ENCODE data around the gene CENPC.
"Not testable (repeated sequence)": the region's sequence is repeated elsewhere in the genome, so short reads cannot be mapped to it uniquely, and the experiment has no call there.

The CENPC gene

DNA sequence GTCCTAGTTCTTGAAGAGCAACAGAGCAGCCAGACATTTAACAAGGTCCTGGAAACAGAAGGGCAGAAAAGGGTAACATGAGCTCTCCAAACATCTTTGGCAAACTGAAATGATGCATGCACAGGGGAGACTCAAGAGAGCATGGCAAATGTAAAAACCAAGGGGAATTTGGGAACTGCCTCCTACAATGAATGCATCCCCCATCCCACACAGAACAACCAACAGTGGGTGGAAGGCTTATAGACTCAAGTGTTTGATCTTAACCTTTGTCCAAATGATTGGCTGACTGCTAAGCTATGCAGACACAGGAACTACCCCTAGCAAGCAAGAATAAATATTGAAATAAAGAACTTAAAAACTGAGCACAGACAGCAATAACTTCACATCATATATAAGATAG is 74.4 kb downstream of the CENPC start:
- DNase-seq (ENCODE audit: extremely low read depth in 1 of 2, low read depth in 1 of 2): no peak

GRCh38 chr4:67468830-67469229 is 76.5 kb downstream of the CENPC start:
- no peak for DNase-seq (ENCODE audit: extremely low read depth in 1 of 2, low read depth in 1 of 2)

- DNase-seq (ENCODE audit: extremely low read depth in 1 of 2, low read depth in 1 of 2): no peak
Observed at GRCh38 chr4:67466751-67467150, 78.6 kb downstream of the CENPC start.

GRCh38 chr4:67465763-67466052 is 79.6 kb downstream of the CENPC start:
- no peak for DNase-seq (ENCODE audit: extremely low read depth in 1 of 2, low read depth in 1 of 2)

DNA sequence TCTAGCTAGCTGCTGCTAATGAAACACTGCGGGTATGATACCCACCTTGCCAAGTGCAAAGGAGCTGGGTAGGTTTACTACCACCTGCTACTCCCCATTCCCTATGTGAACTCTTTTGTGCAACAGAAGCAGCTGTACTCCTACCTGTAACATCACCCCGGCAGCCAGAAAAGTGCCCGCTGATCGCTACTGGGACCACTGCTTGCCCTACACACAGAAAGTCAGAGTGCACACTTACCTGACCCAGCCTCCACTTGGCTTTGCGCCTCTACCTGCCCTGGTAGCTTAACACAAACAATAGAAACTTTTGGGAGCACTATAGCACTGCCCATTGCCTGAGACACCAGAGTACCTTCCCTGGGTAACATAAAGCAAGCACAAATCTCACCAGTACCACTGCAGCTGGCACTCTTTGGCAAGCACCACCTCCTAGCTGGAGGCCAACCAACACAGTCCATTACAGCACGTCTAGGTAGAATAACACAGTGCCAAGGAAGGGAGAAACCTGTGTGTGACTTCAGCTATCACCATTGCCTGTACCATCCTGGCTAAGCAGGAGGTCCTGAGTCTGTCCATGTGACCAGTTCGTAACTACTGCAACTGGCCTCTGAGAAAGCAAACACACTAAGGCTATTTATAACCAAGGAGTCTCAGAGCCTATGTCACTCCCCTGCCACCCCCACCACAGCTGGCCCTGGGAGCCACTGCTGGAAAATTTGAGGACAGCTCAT is 80.1 kb downstream of the CENPC start:
- DNase-seq (ENCODE audit: extremely low read depth in 1 of 2, low read depth in 1 of 2): no peak

GRCh38 chr4:67460574-67460973 is 84.7 kb downstream of the CENPC start:
- DNase-seq (ENCODE audit: extremely low read depth in 1 of 2, low read depth in 1 of 2): no peak

DNA sequence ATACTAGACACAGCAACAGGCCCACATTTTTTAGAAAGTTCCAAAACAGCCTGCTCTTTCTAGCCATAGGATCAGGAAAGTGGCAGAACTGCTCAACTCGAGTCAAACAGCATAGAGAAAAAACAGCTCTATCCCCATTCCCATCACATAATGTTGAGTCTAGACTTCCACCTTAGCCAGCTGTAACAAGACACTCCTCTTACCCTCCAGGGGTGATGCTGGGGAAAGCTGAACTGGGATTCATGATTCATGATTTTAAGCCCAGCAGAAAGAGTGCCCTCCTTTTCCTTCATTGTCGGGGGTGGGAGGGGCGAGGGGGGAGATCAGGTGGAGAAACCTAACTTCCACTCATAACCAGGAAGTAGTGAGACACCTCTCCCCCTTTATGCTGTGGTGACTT is 86.1 kb downstream of the CENPC start:
- DNase-seq (ENCODE audit: extremely low read depth in 1 of 2, low read depth in 1 of 2): no peak

GRCh38 chr4:67456577-67457196 is 88.6 kb downstream of the CENPC start:
- DNase-seq (ENCODE audit: extremely low read depth in 1 of 2, low read depth in 1 of 2): no peak

GRCh38 chr4:67452846-67453205 is 92.5 kb downstream of the CENPC start:
- not testable (repeated sequence) for DNase-seq (ENCODE audit: extremely low read depth in 1 of 2, low read depth in 1 of 2)

DNA sequence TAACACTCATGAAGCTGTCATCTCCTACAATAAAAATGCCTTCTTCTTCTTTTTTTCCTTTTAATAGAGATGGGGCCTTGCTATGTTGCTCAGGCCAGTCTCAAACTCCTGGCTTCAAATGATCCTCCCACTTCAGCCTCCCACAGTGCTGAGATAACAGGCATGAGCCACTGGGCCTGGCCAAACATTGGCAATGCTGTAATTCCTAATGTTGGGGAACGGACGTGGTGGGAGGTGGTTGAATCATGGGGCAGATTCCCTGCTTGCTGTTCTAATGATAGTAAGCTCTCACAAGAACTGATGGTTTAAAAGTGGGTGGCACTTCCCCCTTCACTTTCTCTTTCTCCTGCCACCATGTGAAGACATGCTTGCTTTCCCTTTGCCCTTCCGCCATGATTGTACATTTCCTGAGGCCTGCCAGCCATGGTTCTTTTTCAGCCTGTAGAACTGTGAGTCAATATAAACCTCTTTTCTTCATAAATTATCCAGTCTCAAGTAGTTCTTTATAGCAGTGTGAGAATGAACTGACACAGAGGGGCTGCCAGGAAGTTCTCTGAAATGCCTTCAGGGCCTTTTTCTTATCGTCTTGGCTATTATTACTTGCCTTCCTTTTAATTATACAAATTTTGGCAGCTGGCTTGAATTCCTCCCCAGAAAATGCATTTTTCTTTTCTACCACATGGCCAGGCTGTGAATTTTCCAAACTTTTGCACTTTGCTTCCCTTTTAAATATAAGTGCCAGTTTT is 93.0 kb downstream of the CENPC start:
- no peak for DNase-seq (ENCODE audit: extremely low read depth in 1 of 2, low read depth in 1 of 2)

GRCh38 chr4:67451464-67451863 is 93.8 kb downstream of the CENPC start:
- no peak for DNase-seq (ENCODE audit: extremely low read depth in 1 of 2, low read depth in 1 of 2)

DNA sequence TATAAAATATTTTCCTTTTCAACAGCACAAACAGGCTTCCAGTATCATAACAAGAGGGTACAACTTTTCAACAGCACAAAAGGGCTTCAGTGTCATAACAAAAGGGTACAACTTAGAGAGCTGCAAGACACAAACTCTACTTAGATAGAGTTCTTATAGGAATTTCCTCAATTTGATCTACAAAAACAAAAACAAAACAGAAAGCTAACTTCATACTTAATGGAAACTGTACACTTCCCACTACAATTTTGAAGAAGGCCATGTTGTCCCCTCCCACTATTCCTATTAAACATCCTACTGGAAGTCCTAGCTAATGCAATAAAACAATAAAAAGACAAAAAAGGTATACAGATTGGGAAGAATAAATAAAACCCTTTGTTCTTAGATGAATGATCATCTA is 96.7 kb downstream of the CENPC start:
- no peak for DNase-seq (ENCODE audit: extremely low read depth in 1 of 2, low read depth in 1 of 2)

GRCh38 chr4:67447873-67448272 is 97.4 kb downstream of the CENPC start:
- DNase-seq (ENCODE audit: extremely low read depth in 1 of 2, low read depth in 1 of 2): no peak

DNA sequence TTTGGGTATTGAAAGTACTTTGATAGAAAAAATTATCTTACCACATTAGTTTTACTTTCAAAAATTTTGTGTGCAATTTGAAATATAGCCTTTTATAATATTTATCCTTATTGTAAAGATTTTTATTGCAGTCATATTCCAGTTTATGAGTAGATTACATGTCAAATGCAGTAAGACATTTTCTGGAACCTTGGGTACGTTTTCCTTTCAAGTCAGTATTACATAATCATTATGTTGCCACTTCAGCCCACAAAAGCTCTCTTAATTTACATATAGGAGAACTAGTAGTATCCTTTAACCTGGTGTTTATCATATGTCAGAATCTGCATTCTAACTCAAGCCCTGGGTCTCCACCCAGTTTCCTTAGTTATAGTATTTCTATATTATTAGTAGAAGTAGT is 98.5 kb downstream of the CENPC start:
- no peak for DNase-seq (ENCODE audit: extremely low read depth in 1 of 2, low read depth in 1 of 2)

DNA sequence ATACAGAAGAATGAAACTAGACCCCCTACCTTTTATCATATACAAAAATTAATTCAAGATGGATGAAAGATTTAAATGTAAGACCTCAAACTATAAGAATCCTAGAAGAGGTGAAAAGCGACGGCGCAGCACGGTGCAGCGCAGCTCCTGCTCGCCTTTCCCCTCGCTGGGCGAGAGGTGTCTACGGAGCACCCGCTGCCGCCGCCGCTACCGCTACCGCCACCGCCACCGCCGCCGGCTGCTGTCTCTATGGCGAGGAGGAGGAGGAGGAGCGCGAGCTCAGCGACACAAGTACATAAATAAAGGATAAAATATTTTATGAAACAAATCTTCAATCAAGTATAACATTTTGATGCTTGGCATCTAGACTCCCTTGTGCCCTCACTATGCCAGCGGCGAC is 99.4 kb downstream of the CENPC start:
- not testable (repeated sequence) for DNase-seq (ENCODE audit: extremely low read depth in 1 of 2, low read depth in 1 of 2)

DNA sequence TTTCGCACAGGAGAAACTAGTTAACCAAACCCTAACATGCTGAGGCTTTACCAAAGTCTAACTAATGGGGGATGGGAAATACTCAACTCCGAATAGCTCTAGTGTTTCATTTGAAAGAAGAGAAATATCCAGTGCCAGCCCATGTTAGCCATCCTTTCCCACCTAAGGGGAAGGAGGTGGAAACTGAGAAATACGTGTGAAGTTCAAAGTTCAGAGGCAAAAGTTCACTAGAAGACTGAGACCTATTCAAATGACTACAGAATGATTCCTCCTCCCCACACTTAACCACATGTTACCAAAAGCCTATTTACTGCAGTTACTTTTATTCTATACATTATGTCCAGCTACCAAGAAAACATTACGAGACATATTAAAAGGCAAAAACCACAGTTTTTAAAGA is 106.3 kb downstream of the CENPC start:
- no peak for DNase-seq (ENCODE audit: extremely low read depth in 1 of 2, low read depth in 1 of 2)

DNA sequence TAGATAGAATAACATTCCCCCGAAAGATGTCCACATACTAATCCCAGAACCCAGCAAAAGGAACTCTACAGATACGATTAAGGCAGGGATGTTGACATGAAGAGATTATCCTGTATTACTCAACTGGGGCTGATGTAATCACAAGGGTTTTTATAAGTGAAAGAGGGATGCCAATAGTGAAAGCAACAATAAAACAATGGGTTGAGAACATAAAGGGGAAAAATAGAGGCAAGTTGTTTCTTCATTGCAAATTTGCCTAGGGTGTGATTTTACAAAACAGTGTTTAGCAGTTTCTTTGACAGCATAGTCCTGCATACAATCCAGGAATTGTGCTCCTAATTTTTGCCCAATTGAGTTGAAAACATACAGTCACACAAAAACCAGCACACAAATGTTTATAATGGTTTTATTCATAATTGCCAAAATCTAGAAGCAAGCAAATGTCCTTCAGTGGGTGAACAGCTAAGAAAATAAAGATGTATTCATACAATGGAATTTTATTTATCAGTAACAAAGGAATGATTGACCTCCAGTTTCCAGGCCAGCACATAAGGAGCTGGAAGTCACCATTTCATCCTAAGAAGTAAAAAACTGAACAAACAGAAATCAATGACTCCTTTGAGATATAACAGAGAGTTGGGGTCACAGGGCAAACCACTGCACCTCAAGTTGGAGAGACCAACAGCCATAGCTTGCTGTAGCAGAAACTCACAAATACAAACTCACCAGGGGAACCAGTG is 107.2 kb downstream of the CENPC start:
- no peak for DNase-seq (ENCODE audit: extremely low read depth in 1 of 2, low read depth in 1 of 2)

DNA sequence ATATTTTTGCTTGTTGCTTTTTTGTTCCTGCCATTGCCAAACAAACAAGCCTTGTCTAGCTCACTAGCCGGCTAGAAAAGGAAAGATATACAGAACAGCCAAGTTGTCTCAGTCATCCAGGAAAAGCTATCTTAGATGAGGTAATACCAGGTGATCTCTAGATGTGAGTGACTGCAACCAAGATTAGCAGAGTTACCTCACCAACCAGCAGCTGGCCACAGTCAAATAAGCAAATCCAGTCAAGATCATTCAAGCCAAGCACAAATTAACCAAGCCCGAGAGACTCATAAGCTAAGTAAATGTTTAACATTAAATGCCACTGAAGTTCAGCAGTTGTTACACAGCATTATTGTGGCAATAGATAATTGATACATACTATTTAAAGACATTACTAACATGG is 108.6 kb downstream of the CENPC start:
- DNase-seq (ENCODE audit: extremely low read depth in 1 of 2, low read depth in 1 of 2): no peak

- no peak for DNase-seq (ENCODE audit: extremely low read depth in 1 of 2, low read depth in 1 of 2)
Observed at GRCh38 chr4:67430989-67431388, 114.3 kb downstream of the CENPC start.

DNA sequence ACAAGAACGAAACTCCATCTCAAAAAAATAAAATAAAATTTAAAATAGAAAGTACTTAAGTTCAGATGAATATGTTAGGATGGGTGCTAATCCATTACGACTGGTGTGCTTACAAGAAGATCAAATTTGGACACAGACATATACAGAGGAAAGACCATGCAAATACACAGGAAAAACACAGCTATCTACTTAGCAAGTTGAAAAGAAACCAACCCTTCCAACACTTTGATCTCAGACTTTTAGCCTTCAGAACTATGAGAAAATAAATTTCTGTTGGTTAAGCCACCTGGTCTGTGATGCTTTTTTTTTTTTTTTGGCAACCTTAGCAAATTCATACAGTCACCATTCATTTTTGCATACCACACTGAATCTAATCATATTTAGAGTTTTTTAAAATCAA is 116.5 kb downstream of the CENPC start:
- no peak for DNase-seq (ENCODE audit: extremely low read depth in 1 of 2, low read depth in 1 of 2)

All from activated CD8-positive, alpha-beta memory T cell treated with anti-CD3 and anti-CD28 coated beads for 1 hour (primary cell).